ENCODE data around the gene COL15A1. TPM values are rescaled to one million over a fixed set of nuclear protein-coding genes. Genes with fewer than 3 reads are reported as not detected.
A peak's percentile ranks its signal among the peaks of the same experiment; 100 is the strongest.

COL15A1 gene
- total and polyA plus RNA-seq, 8 donors, result 10.7 to 173 (median 27.8) TPM

- intact Hi-C loops (cut with DNase I; ENCODE audit: low total_unique reads), result no loop called here
- Histone ChIP-seq H3K9me3 (no peaks in the 10 kb centered on the region), H3K4me1 (peaks cover 0 to 38% (median 2%) of the 10 kb centered on the region in 4 donors), H3K36me3 (no peaks in the 10 kb centered on the region), H3K4me3 (no peak overlapping the region), H3K27ac (no peak overlapping the region), H3K27me3 (peaks cover 0 to 15% (median 11%) of the 10 kb centered on the region in 3 donors)
- 86 to 97% (median 92%) methylated on average over 1 of the region's 1 CpG for WGBS, 5 donors
- DNase-seq, result no peak
- TF ChIP-seq POLR2AphosphoS5 (IDR thresholded peaks at IDR 0.05), result no peak
- no peak for TF ChIP-seq EP300 (IDR thresholded peaks at IDR 0.05)
- no peak for TF ChIP-seq CTCF (IDR thresholded peaks at IDR 0.05)
- no peak for TF ChIP-seq POLR2A (IDR thresholded peaks at IDR 0.05)
These were observed 6.6 kb downstream of the COL15A1 start for GRCh38 chr9:98950262-98950661.

GRCh38 chr9:98951967-98952366 lies 8.3 kb downstream of the COL15A1 start:
- no peak for TF ChIP-seq POLR2A (IDR thresholded peaks at IDR 0.05)
- TF ChIP-seq EP300 (IDR thresholded peaks at IDR 0.05), result no peak
- no peak for TF ChIP-seq CTCF (IDR thresholded peaks at IDR 0.05)
- TF ChIP-seq POLR2AphosphoS5 (IDR thresholded peaks at IDR 0.05), result no peak
- intact Hi-C loops (cut with DNase I; ENCODE audit: low total_unique reads), result no loop called here
- DNase-seq, result no peak
- WGBS, 5 donors, result 69 to 88% (median 81%) methylated on average over 1 of the region's 1 CpG
- Histone ChIP-seq H3K4me1 (peaks cover 0 to 25% (median 3%) of the 10 kb centered on the region in 4 donors), H3K9me3 (peaks cover 0 to 2% (median 0%) of the 10 kb centered on the region in 4 donors), H3K27ac (peak overlapping the region in 1 of 5 donors; percentile 32), H3K4me3 (no peak overlapping the region), H3K27me3 (no peaks in the 10 kb centered on the region), H3K36me3 (no peaks in the 10 kb centered on the region)

- TF ChIP-seq POLR2A (IDR thresholded peaks at IDR 0.05), result no peak
- Histone ChIP-seq H3K27me3 (no peaks in the 10 kb centered on the region), H3K4me3 (no peak overlapping the region), H3K36me3 (no peaks in the 10 kb centered on the region), H3K9me3 (peaks cover 0 to 7% (median 0%) of the 10 kb centered on the region in 4 donors), H3K4me1 (peaks cover 0 to 17% (median 6%) of the 10 kb centered on the region in 4 donors), H3K27ac (peak overlapping the region in 4 of 5 donors; percentile 25 to 85 (median 45))
- intact Hi-C loops (cut with DNase I; ENCODE audit: low total_unique reads), result no loop called here
- no peak for DNase-seq
- 80 to 90% (median 84%) methylated on average over 2 of the region's 2 CpGs for WGBS, 5 donors
These were observed 10.0 kb downstream of the COL15A1 start for GRCh38 chr9:98953581-98954243.

GRCh38 chr9:98954244-98954610 lies 10.5 kb downstream of the COL15A1 start:
- intact Hi-C loops (cut with DNase I; ENCODE audit: low total_unique reads), result no loop called here
- TF ChIP-seq CTCF (IDR thresholded peaks at IDR 0.05) (no peak), POLR2AphosphoS5 (IDR thresholded peaks at IDR 0.05) (no peak), EP300 (IDR thresholded peaks at IDR 0.05) (no peak), POLR2A (IDR thresholded peaks at IDR 0.05) (no peak)
- Histone ChIP-seq H3K27me3 (no peaks in the 10 kb centered on the region), H3K4me3 (no peak overlapping the region), H3K36me3 (no peaks in the 10 kb centered on the region), H3K27ac (peak overlapping the region in 2 of 5 donors; percentile 39 to 85), H3K9me3 (peaks cover 0 to 7% (median 0%) of the 10 kb centered on the region in 4 donors), H3K4me1 (peaks cover 0 to 13% (median 6%) of the 10 kb centered on the region in 4 donors)
- WGBS, 5 donors, result 65 to 84% (median 83%) methylated on average over 2 of the region's 2 CpGs
- no peak for DNase-seq

- Histone ChIP-seq H3K9me3 (peaks cover 0 to 7% (median 0%) of the 10 kb centered on the region in 4 donors), H3K36me3 (no peaks in the 10 kb centered on the region), H3K4me3 (no peak overlapping the region), H3K27me3 (no peaks in the 10 kb centered on the region), H3K27ac (peak overlapping the region in 4 of 5 donors; percentile 8 to 85 (median 43)), H3K4me1 (peaks cover 0 to 22% (median 13%) of the 10 kb centered on the region in 4 donors)
- no peak for DNase-seq
- intact Hi-C loops (cut with DNase I; ENCODE audit: low total_unique reads), result no loop called here
- WGBS, 5 donors, result 82 to 94% (median 89%) methylated on average over 3 of the region's 3 CpGs
- no peak for TF ChIP-seq CTCF (IDR thresholded peaks at IDR 0.05)
- no peak for TF ChIP-seq POLR2A (IDR thresholded peaks at IDR 0.05)
- no peak for TF ChIP-seq POLR2AphosphoS5 (IDR thresholded peaks at IDR 0.05)
- no peak for TF ChIP-seq EP300 (IDR thresholded peaks at IDR 0.05)
These were observed 11.6 kb downstream of the COL15A1 start for GRCh38 chr9:98955259-98955658.

Measured in stomach (tissue), 9 donors.